ENCODE measurements around the gene DLGAP5. TPM values are rescaled to one million over a fixed set of nuclear protein-coding genes. Genes with fewer than 3 reads are reported as not detected.

The DLGAP5 gene
- total and polyA plus RNA-seq, 2 of the 13 experiments (the other 11 are each of a cell fraction or from before 2014, with no cell fraction given), result 7.7 to 55.8 TPM

DNA sequence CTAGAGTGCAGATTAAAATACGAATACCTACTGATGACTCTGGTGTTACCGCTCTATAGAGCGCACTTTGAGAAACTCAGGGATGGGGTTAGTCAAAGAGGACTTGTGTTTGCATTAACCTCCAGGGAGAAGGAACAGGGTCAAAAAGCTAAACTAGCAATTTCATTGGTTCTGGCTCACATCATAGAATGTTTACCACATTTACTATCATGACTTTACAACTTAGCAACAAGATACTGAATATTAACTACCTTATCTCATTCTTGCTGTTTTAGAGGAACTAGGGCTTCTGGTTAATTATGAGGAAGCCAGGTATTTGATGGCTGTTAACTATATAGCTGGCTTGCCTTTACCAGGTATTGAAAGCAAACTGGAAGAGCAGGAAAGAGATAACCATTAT, 49.6 kb downstream of the DLGAP5 start:
- 97% methylated on average over 3 of the region's 3 CpGs for WGBS (ENCODE audit: low lambda C conversion rate)
- H3K79me2 ChIP-seq (ENCODE audit: insufficient read depth, low read length), result no peaks in the 10 kb centered on the region
- H3K27ac ChIP-seq (ENCODE audit: extremely low read length, insufficient read depth, low read length), result no peak overlapping the region
- CTCF ChIA-PET (ENCODE audit: low intra/inter-chr PET ratio, low total read pairs), result no interaction called here
- H4K20me1 ChIP-seq (ENCODE audit: insufficient read depth, low read length), result no peaks in the 10 kb centered on the region
- no peak overlapping the region for H2AFZ ChIP-seq (ENCODE audit: low read length)
- FAIRE-seq (no peak), ATAC-seq (no peak), DNase-seq (ENCODE audit: low spot score) (no peak)
- no peak overlapping the region for H3K4me3 ChIP-seq (replicated peaks in 1 of 3; ENCODE audit: insufficient read depth in 1 of 3, low read depth in 2 of 3, low read length in 3 of 3)
- peaks cover 11 to 31% of the 10 kb centered on the region in 2 experiments; a peak in 4 of 5 replicates for H3K36me3 ChIP-seq (replicated peaks in 1 of 2; ENCODE audit: control insufficient read depth in 1 of 2, insufficient read depth in 2 of 2, low read length in 2 of 2)
- BruUV-seq (replicated peaks), result no TSS peak
- H3K4me2 ChIP-seq (ENCODE audit: low read depth, low read length), result no peak overlapping the region
- in situ Hi-C loops (cut with HindIII; ENCODE audit: extremely low pct_ligation_motif_present, low pct_unique_long_range_greater_than_20kb) (no loop called here), intact Hi-C loops (cut with micrococcal nuclease; ENCODE audit: unreplicated experiment) (no loop called here)
- H3K27me3 ChIP-seq (ENCODE audit: control insufficient read depth in 1 of 2, insufficient read depth in 2 of 2, low read length in 2 of 2), result no peaks in the 10 kb centered on the region
- H3K9ac ChIP-seq (ENCODE audit: insufficient read depth, low read depth, low read length), result no peak overlapping the region
- no peaks in the 10 kb centered on the region for H3K4me1 ChIP-seq (ENCODE audit: insufficient read depth, low read length)
- no peaks in the 10 kb centered on the region for H3K9me3 ChIP-seq (ENCODE audit: low read length)
- POLR2A ChIA-PET, result no interaction called here
- no peak for TF ChIP-seq RFXANK (CRISPR knock-in tag; IDR thresholded peaks at IDR 0.05)
- no peak for TF ChIP-seq PHF5A (CRISPR knock-in tag; IDR thresholded peaks at IDR 0.05; ENCODE audit: low read depth, unreplicated experiment)
- TF ChIP-seq, protein P1, sequence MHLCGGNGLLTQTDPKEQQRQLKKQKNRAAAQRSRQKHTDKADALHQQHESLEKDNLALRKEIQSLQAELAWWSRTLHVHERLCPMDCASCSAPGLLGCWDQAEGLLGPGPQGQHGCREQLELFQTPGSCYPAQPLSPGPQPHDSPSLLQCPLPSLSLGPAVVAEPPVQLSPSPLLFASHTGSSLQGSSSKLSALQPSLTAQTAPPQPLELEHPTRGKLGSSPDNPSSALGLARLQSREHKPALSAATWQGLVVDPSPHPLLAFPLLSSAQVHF (CRISPR knock-in tag; IDR thresholded peaks at IDR 0.05), result no peak
- TF ChIP-seq, protein P2, sequence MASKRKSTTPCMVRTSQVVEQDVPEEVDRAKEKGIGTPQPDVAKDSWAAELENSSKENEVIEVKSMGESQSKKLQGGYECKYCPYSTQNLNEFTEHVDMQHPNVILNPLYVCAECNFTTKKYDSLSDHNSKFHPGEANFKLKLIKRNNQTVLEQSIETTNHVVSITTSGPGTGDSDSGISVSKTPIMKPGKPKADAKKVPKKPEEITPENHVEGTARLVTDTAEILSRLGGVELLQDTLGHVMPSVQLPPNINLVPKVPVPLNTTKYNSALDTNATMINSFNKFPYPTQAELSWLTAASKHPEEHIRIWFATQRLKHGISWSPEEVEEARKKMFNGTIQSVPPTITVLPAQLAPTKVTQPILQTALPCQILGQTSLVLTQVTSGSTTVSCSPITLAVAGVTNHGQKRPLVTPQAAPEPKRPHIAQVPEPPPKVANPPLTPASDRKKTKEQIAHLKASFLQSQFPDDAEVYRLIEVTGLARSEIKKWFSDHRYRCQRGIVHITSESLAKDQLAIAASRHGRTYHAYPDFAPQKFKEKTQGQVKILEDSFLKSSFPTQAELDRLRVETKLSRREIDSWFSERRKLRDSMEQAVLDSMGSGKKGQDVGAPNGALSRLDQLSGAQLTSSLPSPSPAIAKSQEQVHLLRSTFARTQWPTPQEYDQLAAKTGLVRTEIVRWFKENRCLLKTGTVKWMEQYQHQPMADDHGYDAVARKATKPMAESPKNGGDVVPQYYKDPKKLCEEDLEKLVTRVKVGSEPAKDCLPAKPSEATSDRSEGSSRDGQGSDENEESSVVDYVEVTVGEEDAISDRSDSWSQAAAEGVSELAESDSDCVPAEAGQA (IDR thresholded peaks at IDR 0.05; ENCODE audit: low read depth), result no peak
- TF ChIP-seq, protein P2 (CRISPR knock-in tag; IDR thresholded peaks at IDR 0.05; ENCODE audit: borderline replicate concordance), result no peak
- no peak for TF ChIP-seq BCL6 (CRISPR knock-in tag; IDR thresholded peaks at IDR 0.05)
- TF ChIP-seq ZFP62 (CRISPR knock-in tag; IDR thresholded peaks at IDR 0.05), result no peak
- TF ChIP-seq ESRRA (CRISPR knock-in tag; IDR thresholded peaks at IDR 0.05; ENCODE audit: low read depth), result no peak
- TF ChIP-seq CENPT (CRISPR knock-in tag; IDR thresholded peaks at IDR 0.05; ENCODE audit: low read depth), result no peak
- TF ChIP-seq, protein P3, sequence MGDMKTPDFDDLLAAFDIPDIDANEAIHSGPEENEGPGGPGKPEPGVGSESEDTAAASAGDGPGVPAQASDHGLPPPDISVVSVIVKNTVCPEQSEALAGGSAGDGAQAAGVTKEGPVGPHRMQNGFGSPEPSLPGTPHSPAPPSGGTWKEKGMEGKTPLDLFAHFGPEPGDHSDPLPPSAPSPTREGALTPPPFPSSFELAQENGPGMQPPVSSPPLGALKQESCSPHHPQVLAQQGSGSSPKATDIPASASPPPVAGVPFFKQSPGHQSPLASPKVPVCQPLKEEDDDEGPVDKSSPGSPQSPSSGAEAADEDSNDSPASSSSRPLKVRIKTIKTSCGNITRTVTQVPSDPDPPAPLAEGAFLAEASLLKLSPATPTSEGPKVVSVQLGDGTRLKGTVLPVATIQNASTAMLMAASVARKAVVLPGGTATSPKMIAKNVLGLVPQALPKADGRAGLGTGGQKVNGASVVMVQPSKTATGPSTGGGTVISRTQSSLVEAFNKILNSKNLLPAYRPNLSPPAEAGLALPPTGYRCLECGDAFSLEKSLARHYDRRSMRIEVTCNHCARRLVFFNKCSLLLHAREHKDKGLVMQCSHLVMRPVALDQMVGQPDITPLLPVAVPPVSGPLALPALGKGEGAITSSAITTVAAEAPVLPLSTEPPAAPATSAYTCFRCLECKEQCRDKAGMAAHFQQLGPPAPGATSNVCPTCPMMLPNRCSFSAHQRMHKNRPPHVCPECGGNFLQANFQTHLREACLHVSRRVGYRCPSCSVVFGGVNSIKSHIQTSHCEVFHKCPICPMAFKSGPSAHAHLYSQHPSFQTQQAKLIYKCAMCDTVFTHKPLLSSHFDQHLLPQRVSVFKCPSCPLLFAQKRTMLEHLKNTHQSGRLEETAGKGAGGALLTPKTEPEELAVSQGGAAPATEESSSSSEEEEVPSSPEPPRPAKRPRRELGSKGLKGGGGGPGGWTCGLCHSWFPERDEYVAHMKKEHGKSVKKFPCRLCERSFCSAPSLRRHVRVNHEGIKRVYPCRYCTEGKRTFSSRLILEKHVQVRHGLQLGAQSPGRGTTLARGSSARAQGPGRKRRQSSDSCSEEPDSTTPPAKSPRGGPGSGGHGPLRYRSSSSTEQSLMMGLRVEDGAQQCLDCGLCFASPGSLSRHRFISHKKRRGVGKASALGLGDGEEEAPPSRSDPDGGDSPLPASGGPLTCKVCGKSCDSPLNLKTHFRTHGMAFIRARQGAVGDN (CRISPR knock-in tag; IDR thresholded peaks at IDR 0.05), result no peak
- no peak for TF ChIP-seq ZNF3 (CRISPR knock-in tag; IDR thresholded peaks at IDR 0.05)
- TF ChIP-seq KMT2B (CRISPR knock-in tag; IDR thresholded peaks at IDR 0.05), result no peak
- no peak for TF ChIP-seq JUNB (CRISPR knock-in tag; IDR thresholded peaks at IDR 0.05; ENCODE audit: borderline replicate concordance)
